Caco-2 (cell line): ENCODE measurements around the gene FAM76A. TPM values are rescaled to one million over a fixed set of nuclear protein-coding genes. Genes with fewer than 3 reads are reported as not detected.
"Not testable (repeated sequence)": the region's sequence is repeated elsewhere in the genome, so short reads cannot be mapped to it uniquely, and the experiment has no call there.

Experiments used
- BruUV-seq: library from RNA; stranded (reverse); fragments of 400-500 nt; replicated peaks from 2 replicates; lab custom pipeline; 2021; lab: Mats Ljungman, UMichigan
- CTCF ChIA-PET: fragments of 300-600 bp; sonication (Branson Sonifier 250); formaldehyde crosslinking; loops from one replicate; lab custom pipeline; 2022; ENCODE audit warnings: antibody characterized with exemption; lab: Charles Lee
- POLR2A ChIA-PET: fragments of 300-600 bp; sonication (Branson Sonifier 250); formaldehyde crosslinking; loops from one replicate; lab custom pipeline; 2022; ENCODE audit warnings: antibody characterized with exemption; lab: Charles Lee
- DNase-seq, 2 experiments: peaks; one replicate each; pipeline versions ENCODE4 v3.0.0 to v3.0.0-alpha.2; 2020 to 2022
- H3K27me3 ChIP-seq: replicated peaks from 2 replicates; pipeline ENCODE4 v1.6.0; 2011; ENCODE audit warnings: low read length; ENCODE audit not compliant: control insufficient read depth, insufficient read depth
- H3K36me3 ChIP-seq: 2 replicates; pipeline ENCODE4 v1.5.1; 2011; ENCODE audit warnings: low read length; ENCODE audit not compliant: control insufficient read depth, insufficient read depth
- H3K4me1 ChIP-seq: fragments of 250-450 bp; sonication (Bioruptor Pico); 2 replicates; pipeline ENCODE4 v1.5.1; 2020; ENCODE audit warnings: mild to moderate bottlenecking
- H3K4me3 ChIP-seq: 2 replicates; pipeline ENCODE4 v1.5.1; 2011; ENCODE audit warnings: low read depth, mild to moderate bottlenecking, control low read depth, low read length
- H3K9me3 ChIP-seq: fragments of 250-450 bp; sonication (Bioruptor Pico); 2 replicates; pipeline ENCODE4 v1.5.1; 2020; ENCODE audit warnings: mild to moderate bottlenecking, moderate library complexity
- H3K27ac Mint-ChIP-seq: one replicate; pipeline ENCODE4 v1.8.0; 2022; ENCODE audit warnings: mixed read lengths; ENCODE audit not compliant: unreplicated experiment
- H3K27me3 Mint-ChIP-seq: one replicate; pipeline ENCODE4 v1.8.0; 2022; ENCODE audit warnings: mixed read lengths; ENCODE audit not compliant: insufficient read depth, unreplicated experiment
- H3K36me3 Mint-ChIP-seq: one replicate; pipeline ENCODE4 v1.8.0; 2022; ENCODE audit warnings: mild to moderate bottlenecking, mixed read lengths; ENCODE audit not compliant: insufficient read depth, unreplicated experiment
- H3K4me1 Mint-ChIP-seq: one replicate; pipeline ENCODE4 v1.8.0; 2022; ENCODE audit warnings: low read depth, mixed read lengths; ENCODE audit not compliant: unreplicated experiment
- H3K4me3 Mint-ChIP-seq: one replicate; pipeline ENCODE4 v1.8.0; 2022; ENCODE audit warnings: mild to moderate bottlenecking, moderate library complexity, mixed read lengths; ENCODE audit not compliant: unreplicated experiment
- H3K9me3 Mint-ChIP-seq: one replicate; pipeline ENCODE4 v1.8.0; 2022; ENCODE audit warnings: mixed read lengths; ENCODE audit not compliant: unreplicated experiment
- CTCF ChIP-seq, 2 experiments: fragments of 200-600 bp in 1 of 2; IDR thresholded peaks; 1 replicate in 1 of 2; 2 replicates in 1 of 2; pipeline versions ENCODE4 v1.5.1 to v1.8.0; 2011 to 2022; ENCODE audit warnings: antibody characterized with exemption in 1 of 2, control low read depth in 1 of 2, inconsistent platforms in 1 of 2, low read depth in 1 of 2, low read length in 1 of 2, mild to moderate bottlenecking in 1 of 2, moderate library complexity in 1 of 2; ENCODE audit not compliant: insufficient read depth in 1 of 2, severe bottlenecking in 1 of 2, unreplicated experiment in 1 of 2
- intact Hi-C: fragments of 100-400 bp; cut with micrococcal nuclease; formaldehyde crosslinking; loops from one replicate; pipeline ENCODE4 v1.10.0; 2022; ENCODE audit not compliant: unreplicated experiment
- total RNA-seq: library from RNA; stranded (reverse); gene quantifications from 2 replicates; pipeline ENCODE4 v1.2.3, GENCODE V29; 2022

Gene FAM76A
- total RNA-seq, 1 experiment from 2014 or later: 9.8 TPM

GRCh38 chr1:27789540-27790041, 63.8 kb downstream of the FAM76A start:
- POLR2A ChIA-PET: interaction anchor here (0.7 kb wide), 1 partner anchor 17 kb away, joined by 3 read pairs; the partner anchor contains the start of gene STX12
- Mint-ChIP-seq H3K9me3 (no peaks in the 10 kb centered on the region), H3K4me1 (peaks cover 11% of the 10 kb centered on the region), H3K36me3 (peaks cover 5% of the 10 kb centered on the region), H3K27me3 (no peaks in the 10 kb centered on the region), H3K27ac (peak overlapping the region; percentile 42), H3K4me3 (no peak overlapping the region)
- no peak for TF ChIP-seq CTCF (IDR thresholded peaks at IDR 0.05; ENCODE audit: insufficient read depth in 1 of 2, low read depth in 1 of 2, low read length in 1 of 2, severe bottlenecking in 1 of 2, unreplicated experiment in 1 of 2)
- CTCF ChIA-PET: no interaction called here
- no TSS peak for BruUV-seq
- H3K9me3 ChIP-seq: no peaks in the 10 kb centered on the region
- H3K27me3 ChIP-seq: no peaks in the 10 kb centered on the region
- no peaks in the 10 kb centered on the region for H3K36me3 ChIP-seq
- H3K4me1 ChIP-seq: peaks cover 24% of the 10 kb centered on the region
- intact Hi-C loops: no loop called here
- DNase-seq: no peak
- no peak overlapping the region for H3K4me3 ChIP-seq

GRCh38 chr1:27790270-27790669, 64.5 kb downstream of the FAM76A start:
- DNase-seq, H3K9me3 ChIP-seq, H3K36me3 Mint-ChIP-seq, H3K4me3 ChIP-seq, intact Hi-C loops, H3K36me3 ChIP-seq, H3K27me3 ChIP-seq, POLR2A ChIA-PET, H3K27me3 Mint-ChIP-seq, CTCF ChIA-PET, BruUV-seq, H3K27ac Mint-ChIP-seq, H3K9me3 Mint-ChIP-seq, H3K4me3 Mint-ChIP-seq: not testable (repeated sequence)
- H3K4me1 Mint-ChIP-seq: peaks cover 11% of the 10 kb centered on the region
- peaks cover 17% of the 10 kb centered on the region for H3K4me1 ChIP-seq

- no peak for TF ChIP-seq CTCF (IDR thresholded peaks at IDR 0.05; ENCODE audit: insufficient read depth in 1 of 2, low read depth in 1 of 2, low read length in 1 of 2, severe bottlenecking in 1 of 2, unreplicated experiment in 1 of 2)
- intact Hi-C loops: no loop called here
- no peaks in the 10 kb centered on the region for H3K9me3 ChIP-seq
- no peaks in the 10 kb centered on the region for H3K36me3 ChIP-seq
- no peaks in the 10 kb centered on the region for H3K9me3 Mint-ChIP-seq
- H3K27me3 ChIP-seq: no peaks in the 10 kb centered on the region
- H3K4me1 ChIP-seq: no peaks in the 10 kb centered on the region
- DNase-seq: no peak
- ChIA-PET CTCF (no interaction called here), POLR2A (no interaction called here)
- H3K36me3 Mint-ChIP-seq: peaks cover 20% of the 10 kb centered on the region
- H3K27ac Mint-ChIP-seq: no peak overlapping the region
- no peaks in the 10 kb centered on the region for H3K4me1 Mint-ChIP-seq
- BruUV-seq: no TSS peak
- H3K4me3 ChIP-seq: no peak overlapping the region
- no peak overlapping the region for H3K4me3 Mint-ChIP-seq
- no peaks in the 10 kb centered on the region for H3K27me3 Mint-ChIP-seq
Measured at GRCh38 chr1:27795601-27796000, 69.8 kb downstream of the FAM76A start.
